Memory B cell (primary cell): Measurements from ENCODE around the gene ZNF253.
"Not testable (repeated sequence)": the region's sequence is repeated elsewhere in the genome, so short reads cannot be mapped to it uniquely, and the experiment has no call there.

Source experiments
- ATAC-seq: fragments of 150-1000 bp; cut with Tn5 transposase; 2 replicates; pipeline ENCODE4 v1.10.0; 2021; ENCODE audit warnings: low read depth, mild to moderate bottlenecking, moderate library complexity
- DNase-seq, 2 donors: peaks; one replicate each; pipeline ENCODE4 v3.0.0; 2022; ENCODE audit warnings: low spot score in 2 of 2
- H3K27ac Mint-ChIP-seq: one replicate; pipeline ENCODE4 v1.8.0; 2022; ENCODE audit warnings: mild to moderate bottlenecking, moderate library complexity, mixed read lengths
- H3K27me3 Mint-ChIP-seq: one replicate; pipeline ENCODE4 v1.8.0; 2022; ENCODE audit warnings: mixed read lengths
- H3K36me3 Mint-ChIP-seq: one replicate; pipeline ENCODE4 v1.8.0; 2022; ENCODE audit warnings: mild to moderate bottlenecking, mixed read lengths
- H3K4me1 Mint-ChIP-seq: one replicate; pipeline ENCODE4 v1.8.0; 2022; ENCODE audit warnings: mixed read lengths
- H3K4me3 Mint-ChIP-seq: one replicate; pipeline ENCODE4 v1.8.0; 2022; ENCODE audit warnings: mild to moderate bottlenecking, moderate library complexity, mixed read lengths
- H3K9me3 Mint-ChIP-seq: one replicate; pipeline ENCODE4 v1.8.0; 2022; ENCODE audit warnings: mixed read lengths

Gene ZNF253

DNA sequence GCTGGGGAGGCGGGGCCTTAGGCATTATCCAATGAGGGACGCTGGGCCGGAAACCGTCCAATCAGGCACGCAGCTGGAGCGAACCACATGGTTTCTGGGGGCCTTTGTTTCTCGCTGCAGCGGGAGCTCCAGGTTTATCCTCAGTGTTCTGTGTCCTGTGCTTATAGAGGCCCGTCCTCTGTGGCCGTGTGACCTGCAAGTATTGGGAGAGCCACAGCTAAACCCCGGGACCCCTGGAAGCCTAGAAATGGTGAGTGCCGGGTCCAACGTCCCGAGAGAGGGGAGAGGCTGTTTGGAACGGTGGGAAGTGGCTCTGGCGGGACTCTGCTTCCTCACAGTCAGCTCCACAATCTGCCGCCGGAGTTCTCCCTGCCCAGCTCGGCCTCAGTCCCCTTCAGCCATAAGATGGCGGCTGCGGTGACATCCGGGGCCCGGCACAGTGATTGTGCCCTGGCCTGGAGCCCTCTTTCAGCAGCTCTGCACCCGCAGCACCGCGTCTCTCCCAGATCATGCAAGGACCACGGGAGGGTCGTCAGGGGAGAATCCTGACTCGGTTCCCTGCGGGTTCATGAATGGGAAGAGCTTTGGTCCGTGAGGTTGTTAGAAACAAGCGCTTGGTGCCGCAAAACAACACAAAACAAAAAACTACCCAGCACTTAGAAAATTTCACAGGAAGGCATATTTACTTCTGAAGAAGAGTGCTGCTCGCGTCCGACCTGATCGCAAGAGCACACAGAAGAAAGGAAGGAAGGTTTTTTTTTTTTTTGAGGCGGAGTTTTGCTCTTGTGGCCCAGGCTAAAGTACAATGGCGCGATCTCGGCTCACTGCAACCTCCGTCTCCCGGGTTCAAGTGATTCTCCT is at the start of gene ZNF253:
Gene ZNF253 (plus strand): TSS at position 133 of the 861 bp plus-strand sequence. CDS start 115 bp downstream, at position 248.
- H3K9me3 Mint-ChIP-seq, result no peaks in the 10 kb centered on the region

DNA sequence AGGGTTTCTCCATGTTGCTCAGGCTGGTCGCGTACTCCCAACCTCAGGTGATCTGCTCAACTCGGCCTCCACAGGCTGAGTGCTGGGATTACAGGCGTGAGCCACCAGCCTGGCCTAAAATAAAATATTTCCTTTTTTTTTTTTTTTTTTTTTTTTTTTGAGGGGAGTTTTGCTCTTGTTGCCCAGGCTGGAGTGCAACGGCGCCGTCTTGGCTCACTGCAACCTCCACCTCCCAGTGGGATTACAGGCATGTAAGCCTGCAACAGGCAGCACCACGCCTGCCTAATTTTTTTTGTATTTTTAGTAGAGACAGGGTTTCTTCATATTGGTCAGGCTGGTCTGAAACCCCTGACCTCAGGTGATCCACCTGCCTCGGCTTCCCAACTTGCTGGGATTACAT is 49.0 kb upstream of the ZNF253 start:
- ATAC-seq (no peak), DNase-seq (no peak)
- Mint-ChIP-seq H3K4me3 (no peak overlapping the region), H3K36me3 (peaks cover 36% of the 10 kb centered on the region), H3K27me3 (no peaks in the 10 kb centered on the region), H3K27ac (no peak overlapping the region), H3K9me3 (no peaks in the 10 kb centered on the region), H3K4me1 (peaks cover 32% of the 10 kb centered on the region)

More for the DNA sequence above, at the start of gene ZNF253:
- peak within 1 kb of the TSS; percentile 96 for H3K27ac Mint-ChIP-seq
- peak; percentile 78 to 87 for DNase-seq
- peaks cover 8% of the 10 kb centered on the region for H3K4me1 Mint-ChIP-seq
- no peaks in the 10 kb centered on the region for H3K36me3 Mint-ChIP-seq
- peak within 1 kb of the TSS; percentile 99 for H3K4me3 Mint-ChIP-seq
- no peaks in the 10 kb centered on the region for H3K27me3 Mint-ChIP-seq
- peak; percentile 85 for ATAC-seq

DNA sequence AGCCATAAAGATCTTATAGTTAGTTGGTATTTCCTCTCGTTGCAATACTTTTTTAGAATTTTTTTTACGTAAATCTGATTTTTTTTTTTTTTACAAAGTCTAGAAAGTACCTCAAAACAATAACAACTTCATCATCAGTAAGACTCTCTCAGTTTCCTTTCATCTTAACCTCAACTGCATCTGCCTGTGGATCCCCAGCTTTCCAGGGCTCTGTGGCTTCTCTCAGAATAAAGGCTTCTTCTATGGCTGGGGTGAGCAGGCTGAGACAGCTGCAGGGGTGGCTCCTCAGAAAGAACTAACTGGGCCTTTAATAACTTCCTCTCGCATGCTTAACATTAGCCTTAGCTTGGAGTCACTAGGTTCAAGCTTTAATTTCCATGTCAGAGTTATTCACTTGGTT is 48.3 kb upstream of the ZNF253 start:
- Mint-ChIP-seq H3K27ac (peak overlapping the region; percentile 31), H3K4me3 (peak overlapping the region; percentile 21), H3K9me3 (no peaks in the 10 kb centered on the region), H3K4me1 (peaks cover 31% of the 10 kb centered on the region), H3K36me3 (peaks cover 36% of the 10 kb centered on the region), H3K27me3 (no peaks in the 10 kb centered on the region)
- no peak for DNase-seq
- no peak for ATAC-seq

DNA sequence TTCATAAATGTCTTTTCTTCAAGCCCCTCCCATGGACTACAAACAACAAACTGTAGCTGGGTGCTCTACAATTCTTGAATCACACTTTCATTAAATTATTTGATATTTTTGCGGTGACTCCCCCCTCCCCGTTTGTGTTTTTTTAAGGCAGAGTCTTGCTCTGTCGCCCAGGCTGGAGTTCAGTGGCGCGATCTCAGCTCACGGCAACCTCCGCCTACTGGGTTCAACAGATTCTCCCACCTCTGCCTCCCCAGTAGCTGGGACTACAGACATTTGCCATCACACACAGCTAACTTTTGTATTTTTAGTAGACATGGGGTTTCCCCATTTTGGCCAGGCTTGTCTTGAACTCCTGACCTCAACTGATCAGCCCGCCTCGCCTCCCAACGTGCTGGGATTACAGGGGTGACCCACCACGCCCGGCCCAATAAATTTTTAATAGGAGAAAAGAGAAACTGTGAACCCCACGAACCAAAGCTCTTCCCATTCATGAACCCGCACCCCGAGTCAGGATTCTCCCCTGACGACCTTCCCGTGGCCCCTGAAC is 44.8 kb upstream of the ZNF253 start:
- Mint-ChIP-seq H3K27ac (peak overlapping the region; percentile 99), H3K4me1 (peaks cover 19% of the 10 kb centered on the region), H3K9me3 (peaks cover 4% of the 10 kb centered on the region), H3K4me3 (peak overlapping the region; percentile 98), H3K36me3 (peaks cover 16% of the 10 kb centered on the region), H3K27me3 (no peaks in the 10 kb centered on the region)
- no peak for DNase-seq
- no peak for ATAC-seq

DNA sequence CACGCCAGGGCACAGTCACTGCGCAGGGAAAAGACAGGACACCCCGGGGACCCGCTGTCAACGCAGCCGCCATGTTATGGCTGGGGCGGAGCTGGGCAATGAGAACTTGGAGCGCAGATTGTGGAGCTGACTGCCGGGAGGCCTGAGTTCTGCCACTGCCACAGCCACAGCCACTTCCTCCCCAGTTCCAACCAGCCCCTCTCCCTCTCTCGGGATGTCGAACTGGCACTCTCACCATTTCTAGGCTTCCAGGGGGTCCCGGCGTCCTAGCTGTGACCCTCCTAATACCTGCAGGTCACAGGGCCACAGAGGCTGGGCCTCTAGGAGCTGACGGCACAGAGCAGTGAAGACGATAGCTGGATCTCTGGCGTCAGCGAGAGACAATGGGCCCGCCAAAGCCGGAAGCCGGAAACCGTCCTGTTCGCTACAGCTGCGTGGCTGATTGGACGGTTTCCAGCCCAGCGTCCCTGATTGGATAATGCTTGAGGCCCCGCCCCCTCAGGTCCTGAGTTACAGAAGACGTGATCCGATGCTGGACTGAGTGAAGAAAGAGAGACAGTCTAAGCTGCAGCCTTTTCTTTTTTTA is 44.2 kb upstream of the ZNF253 start, which contains the start of gene ZNF506:
Gene ZNF506 (minus strand): TSS at position 385 of the 586 bp plus-strand sequence. CDS start 147 bp downstream, at position 238.
- peaks cover 18% of the 10 kb centered on the region for H3K36me3 Mint-ChIP-seq
- peaks cover 8% of the 10 kb centered on the region for H3K9me3 Mint-ChIP-seq
- H3K4me1 Mint-ChIP-seq, result peaks cover 19% of the 10 kb centered on the region
- peak within 1 kb of the TSS; percentile 99 for H3K27ac Mint-ChIP-seq
- DNase-seq (peak; percentile 87 to 94), ATAC-seq (peak; percentile 90)
- peak within 1 kb of the TSS; percentile 98 for H3K4me3 Mint-ChIP-seq
- no peaks in the 10 kb centered on the region for H3K27me3 Mint-ChIP-seq

DNA sequence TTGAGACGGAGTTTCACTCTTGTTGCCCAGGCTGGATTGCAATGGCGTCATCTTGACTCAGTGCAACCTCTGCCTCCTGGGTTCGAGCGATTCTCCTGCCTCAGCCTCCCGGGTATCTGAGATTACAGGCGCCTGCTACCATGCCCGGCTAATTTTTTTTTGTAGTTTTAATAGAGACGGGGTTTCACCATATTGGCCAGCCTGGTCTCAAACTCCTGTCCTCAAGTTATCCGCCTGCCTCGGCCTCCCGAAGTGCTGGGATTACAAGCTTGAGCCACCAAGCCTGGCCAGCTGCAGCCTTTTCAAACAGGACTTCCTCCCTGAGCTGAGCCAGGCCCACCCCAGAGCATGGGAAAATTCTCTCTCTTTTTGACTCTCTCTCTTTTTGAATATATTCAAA is 43.7 kb upstream of the ZNF253 start:
- Mint-ChIP-seq H3K36me3 (peaks cover 18% of the 10 kb centered on the region), H3K4me1 (peaks cover 18% of the 10 kb centered on the region), H3K4me3 (peak overlapping the region; percentile 98), H3K27ac (peak overlapping the region; percentile 99)
- not testable (repeated sequence) for H3K9me3 Mint-ChIP-seq, H3K27me3 Mint-ChIP-seq, ATAC-seq, DNase-seq

DNA sequence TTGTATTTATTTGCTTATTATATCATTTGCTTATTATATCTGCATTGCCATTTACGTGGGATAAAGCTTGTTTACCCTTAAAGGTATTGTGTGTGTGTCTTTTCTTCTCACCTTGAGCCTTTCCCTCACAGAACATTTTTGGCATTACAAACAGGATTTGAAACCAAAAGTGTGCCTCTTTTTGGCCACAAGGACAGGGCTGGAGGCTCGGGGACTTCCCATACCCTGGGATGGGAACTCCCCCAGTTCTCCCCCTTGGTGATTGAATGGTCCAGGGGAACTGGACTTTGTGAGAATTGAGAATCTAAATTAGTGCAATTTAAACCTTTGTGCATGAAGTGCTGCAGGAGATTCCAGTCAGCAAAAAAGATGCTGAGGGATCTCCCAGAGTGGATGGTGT is 41.8 kb upstream of the ZNF253 start:
- no peak for DNase-seq
- no peak for ATAC-seq
- Mint-ChIP-seq H3K4me1 (peaks cover 7% of the 10 kb centered on the region), H3K27ac (no peak overlapping the region), H3K27me3 (no peaks in the 10 kb centered on the region), H3K4me3 (no peak overlapping the region), H3K9me3 (peaks cover 10% of the 10 kb centered on the region), H3K36me3 (peaks cover 11% of the 10 kb centered on the region)

DNA sequence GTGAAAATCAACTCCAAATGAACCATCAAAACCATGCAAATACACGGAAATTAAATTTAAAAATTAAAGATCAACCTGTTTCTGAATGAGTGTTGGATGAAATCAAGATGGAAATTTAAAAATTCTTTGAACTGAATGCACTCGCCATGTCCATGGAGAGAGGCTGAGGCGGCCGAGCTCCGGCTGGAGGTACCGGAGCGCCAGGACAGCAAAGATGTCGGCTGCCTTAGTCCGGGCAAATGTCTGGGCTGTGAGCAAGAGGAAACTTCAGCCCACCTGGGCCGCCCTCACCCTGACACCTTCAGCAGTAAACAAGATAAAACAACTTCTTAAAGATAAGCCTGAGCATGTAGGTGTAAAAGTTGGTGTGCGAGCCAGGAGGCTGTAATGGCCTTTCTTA is 38.8 kb upstream of the ZNF253 start:
- ATAC-seq (no peak), DNase-seq (no peak)
- Mint-ChIP-seq H3K36me3 (peaks cover 14% of the 10 kb centered on the region), H3K4me3 (no peak overlapping the region), H3K9me3 (peaks cover 22% of the 10 kb centered on the region), H3K27me3 (no peaks in the 10 kb centered on the region), H3K4me1 (peaks cover 2% of the 10 kb centered on the region), H3K27ac (no peak overlapping the region)

DNA sequence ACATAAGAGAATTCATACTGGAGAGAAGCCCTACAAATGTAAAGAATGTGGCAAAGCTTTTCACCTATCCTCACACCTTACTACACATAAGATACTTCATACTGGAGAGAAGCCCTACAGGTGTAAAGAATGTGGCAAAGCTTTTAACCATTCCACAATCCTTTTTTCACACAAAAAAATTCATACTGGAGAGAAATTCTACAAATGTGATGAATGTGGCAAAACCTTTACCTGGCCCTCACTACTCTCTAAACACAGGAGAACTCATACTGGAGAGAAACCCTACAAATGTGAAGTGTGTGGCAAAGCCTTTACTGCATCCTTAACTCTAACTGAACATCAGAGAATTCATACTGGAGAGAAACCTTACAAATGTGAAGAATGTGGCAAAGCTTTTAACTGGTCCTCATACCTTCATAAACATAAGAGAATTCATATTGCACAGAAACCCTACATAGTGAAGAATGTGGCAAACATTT is 30.1 kb upstream of the ZNF253 start:
- ATAC-seq (no peak), DNase-seq (no peak)
- Mint-ChIP-seq H3K4me1 (no peaks in the 10 kb centered on the region), H3K9me3 (peaks cover 18% of the 10 kb centered on the region), H3K27me3 (no peaks in the 10 kb centered on the region), H3K4me3 (no peak overlapping the region), H3K27ac (no peak overlapping the region), H3K36me3 (peaks cover 14% of the 10 kb centered on the region)

DNA sequence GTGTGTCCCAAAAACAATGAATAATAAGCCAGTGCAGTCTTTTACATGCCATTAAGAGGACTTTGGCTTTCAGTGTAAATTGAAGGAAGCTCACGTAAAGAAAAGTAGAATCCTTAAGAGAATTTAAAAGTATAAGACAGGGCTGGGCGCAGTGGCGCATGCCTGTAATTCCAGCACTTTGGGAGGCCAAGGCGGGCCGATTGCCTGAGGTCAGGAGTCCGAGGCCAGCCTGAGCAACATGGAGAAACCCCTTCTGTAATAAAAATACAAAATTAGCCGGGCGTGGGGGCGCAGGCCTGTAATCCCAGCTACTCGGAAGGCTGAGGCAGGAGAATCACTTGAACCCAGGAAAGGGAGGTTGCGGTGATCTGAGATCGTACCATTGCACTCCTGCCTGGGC is 17.9 kb upstream of the ZNF253 start:
- H3K27ac Mint-ChIP-seq, result no peak overlapping the region
- peaks cover 1% of the 10 kb centered on the region for H3K9me3 Mint-ChIP-seq
- H3K4me1 Mint-ChIP-seq, result peaks cover 11% of the 10 kb centered on the region
- H3K4me3 Mint-ChIP-seq, result no peak overlapping the region
- DNase-seq, result no peak
- ATAC-seq, result no peak
- peaks cover 4% of the 10 kb centered on the region for H3K36me3 Mint-ChIP-seq
- no peaks in the 10 kb centered on the region for H3K27me3 Mint-ChIP-seq

DNA sequence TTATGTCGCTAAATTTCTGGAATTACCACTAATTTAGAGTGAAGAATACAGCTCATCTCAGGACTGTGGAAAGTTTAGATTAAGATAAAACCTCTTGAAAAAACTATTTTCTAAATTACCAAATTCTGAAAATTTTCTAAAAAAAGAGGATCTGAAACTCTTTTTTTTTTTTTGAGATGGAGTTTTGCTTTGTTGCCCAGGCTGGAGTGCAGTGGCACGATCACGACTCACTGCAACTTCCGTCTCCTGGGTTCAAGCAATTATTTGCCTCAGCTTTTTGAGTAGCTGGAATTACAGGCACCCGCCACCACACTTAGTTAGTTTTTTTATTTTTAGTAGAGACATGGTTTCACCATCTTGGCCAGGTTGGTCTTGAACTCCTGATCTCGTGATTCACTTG is 16.6 kb upstream of the ZNF253 start:
- H3K4me3 Mint-ChIP-seq, result no peak overlapping the region
- no peak for DNase-seq
- peaks cover 2% of the 10 kb centered on the region for H3K36me3 Mint-ChIP-seq
- no peaks in the 10 kb centered on the region for H3K27me3 Mint-ChIP-seq
- no peaks in the 10 kb centered on the region for H3K9me3 Mint-ChIP-seq
- ATAC-seq, result peak; percentile 58
- peaks cover 11% of the 10 kb centered on the region for H3K4me1 Mint-ChIP-seq
- H3K27ac Mint-ChIP-seq, result no peak overlapping the region

DNA sequence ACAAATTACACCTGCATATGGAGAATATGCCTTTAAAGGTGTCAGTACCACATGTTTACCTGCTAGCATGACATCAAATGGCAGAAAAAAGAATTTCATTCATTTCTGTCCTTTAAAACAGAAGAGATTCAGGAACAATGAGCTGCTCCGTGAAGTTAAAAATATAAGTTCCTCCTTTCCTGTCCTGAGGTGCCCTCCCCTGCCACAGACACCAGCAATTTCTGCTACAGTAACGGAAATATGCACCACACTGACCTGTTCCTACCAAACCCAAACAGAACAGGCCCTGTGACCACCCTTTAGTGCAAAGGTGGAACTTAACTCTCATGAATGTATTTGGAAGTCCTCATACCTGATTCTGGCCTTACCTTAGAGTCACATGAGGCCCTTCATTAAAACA is 13.9 kb upstream of the ZNF253 start:
- not testable (repeated sequence) for H3K9me3 Mint-ChIP-seq, H3K27me3 Mint-ChIP-seq, H3K4me3 Mint-ChIP-seq, H3K36me3 Mint-ChIP-seq, DNase-seq, ATAC-seq
- Mint-ChIP-seq H3K27ac (peak overlapping the region; percentile 53), H3K4me1 (peaks cover 11% of the 10 kb centered on the region)

DNA sequence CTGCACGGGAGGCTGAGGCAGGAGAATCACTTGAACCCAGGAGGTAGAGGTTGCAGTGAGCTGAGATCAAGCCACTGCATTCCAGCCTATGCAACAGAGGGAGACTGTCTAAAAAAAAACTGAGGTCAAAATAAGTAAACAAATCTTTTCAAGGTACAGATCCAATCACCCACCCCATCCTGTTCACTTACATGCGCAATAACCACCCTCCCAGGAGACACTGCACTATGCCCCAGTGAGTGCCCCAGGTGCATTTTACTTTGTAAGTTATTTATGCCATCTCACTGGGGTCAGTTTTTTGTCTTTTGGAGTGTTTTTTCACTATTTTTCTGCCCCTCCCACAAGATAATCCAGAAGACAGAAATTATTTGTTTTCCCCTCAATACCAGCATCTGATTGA is 6.9 kb upstream of the ZNF253 start:
- peaks cover 6% of the 10 kb centered on the region for H3K4me1 Mint-ChIP-seq
- no peaks in the 10 kb centered on the region for H3K27me3 Mint-ChIP-seq
- DNase-seq (no peak), ATAC-seq (peak; percentile 43)
- H3K36me3 Mint-ChIP-seq, result no peaks in the 10 kb centered on the region
- no peak overlapping the region for H3K27ac Mint-ChIP-seq
- no peak overlapping the region for H3K4me3 Mint-ChIP-seq
- no peaks in the 10 kb centered on the region for H3K9me3 Mint-ChIP-seq

DNA sequence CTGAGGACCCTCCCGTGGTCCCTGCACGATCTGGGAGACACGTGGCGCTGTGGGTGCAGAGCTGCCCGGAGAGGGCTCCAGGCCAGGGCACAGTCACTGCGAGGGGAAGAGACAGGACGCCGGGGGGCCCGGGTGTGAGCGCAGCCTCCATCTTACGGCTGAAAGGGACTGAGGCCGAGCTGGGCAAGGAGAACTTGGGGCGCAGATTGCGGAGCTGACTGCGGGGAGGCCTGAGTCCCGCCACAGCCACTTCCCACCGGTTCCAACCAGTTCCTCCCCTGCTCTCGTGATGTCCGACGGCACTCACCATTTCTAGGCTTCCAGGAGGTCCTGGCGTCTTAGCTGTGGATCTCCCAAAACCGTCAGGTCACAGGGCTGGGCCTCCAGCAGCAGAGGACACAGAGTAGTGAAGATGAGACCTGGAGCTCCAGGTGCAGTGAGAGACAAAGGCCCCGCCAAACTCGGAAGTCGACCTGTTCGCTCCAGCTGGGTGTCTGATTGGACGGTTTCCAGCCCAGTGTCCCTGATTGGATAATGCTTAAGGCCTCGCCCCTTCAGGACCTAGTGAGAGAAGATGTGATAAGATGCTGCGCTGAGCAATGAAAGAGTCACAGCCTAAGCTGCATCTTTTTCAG is 4.8 kb upstream of the ZNF253 start:
- peaks cover 7% of the 10 kb centered on the region for H3K4me1 Mint-ChIP-seq
- no peaks in the 10 kb centered on the region for H3K36me3 Mint-ChIP-seq
- peak; percentile 67 for ATAC-seq
- no peaks in the 10 kb centered on the region for H3K27me3 Mint-ChIP-seq
- no peaks in the 10 kb centered on the region for H3K9me3 Mint-ChIP-seq
- peak overlapping the region; percentile 86 for H3K4me3 Mint-ChIP-seq
- DNase-seq, result peak; percentile 39 to 59
- peak overlapping the region; percentile 58 for H3K27ac Mint-ChIP-seq
